ENCODE data around the gene MDFIC. TPM values are rescaled to one million over a fixed set of nuclear protein-coding genes. Genes with fewer than 3 reads are reported as not detected.

Gene MDFIC
- polyA plus RNA-seq, 1 experiment, result 35.9 TPM

DNA sequence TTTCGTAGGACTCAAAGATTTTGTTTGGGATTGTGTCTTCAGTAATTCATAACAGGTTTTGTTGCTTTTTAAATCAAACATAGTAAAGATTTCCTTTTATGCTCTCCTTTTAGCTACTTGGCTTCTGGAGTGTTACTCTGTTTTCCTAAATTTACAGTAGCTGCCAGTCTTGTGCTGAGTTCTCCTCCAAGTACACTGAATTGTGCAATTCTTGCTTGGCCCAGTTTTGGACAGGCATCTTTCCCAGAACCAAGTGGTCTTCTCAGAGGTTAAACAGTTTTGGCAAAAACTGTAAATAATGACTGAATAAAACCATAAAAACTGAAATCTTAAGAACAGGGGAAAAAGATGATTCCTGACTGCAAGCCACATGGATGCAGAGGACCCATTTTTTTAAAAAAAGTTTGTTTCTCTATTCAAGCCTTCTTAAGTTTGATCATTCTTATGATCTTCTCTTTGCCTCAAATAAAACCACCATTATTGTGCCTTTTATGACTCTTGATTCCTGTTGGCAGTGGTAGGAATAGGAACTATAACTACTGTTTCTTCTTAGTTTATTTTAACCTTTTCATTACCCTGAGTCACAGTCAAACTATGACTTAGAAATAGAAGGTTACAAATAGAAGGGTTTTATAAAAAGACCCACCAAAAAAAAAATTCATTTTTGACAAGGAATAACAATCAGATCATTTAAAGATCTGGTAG lies 88.0 kb downstream of the MDFIC start:
- Histone ChIP-seq H3K27me3 (ENCODE audit: control insufficient read depth, insufficient read depth, low read length) (no peaks in the 10 kb centered on the region), H3K27ac (ENCODE audit: low read depth, low read length) (no peak overlapping the region), H3K4me3 (ENCODE audit: low read depth, low read length) (no peak overlapping the region), H3K9me3 (ENCODE audit: control insufficient read depth, insufficient read depth, low read length) (no peaks in the 10 kb centered on the region)
- no peak for DNase-seq (ENCODE audit: low read depth, low spot score)
- POLR2A ChIA-PET, result no interaction called here
- TF ChIP-seq, protein P1, sequence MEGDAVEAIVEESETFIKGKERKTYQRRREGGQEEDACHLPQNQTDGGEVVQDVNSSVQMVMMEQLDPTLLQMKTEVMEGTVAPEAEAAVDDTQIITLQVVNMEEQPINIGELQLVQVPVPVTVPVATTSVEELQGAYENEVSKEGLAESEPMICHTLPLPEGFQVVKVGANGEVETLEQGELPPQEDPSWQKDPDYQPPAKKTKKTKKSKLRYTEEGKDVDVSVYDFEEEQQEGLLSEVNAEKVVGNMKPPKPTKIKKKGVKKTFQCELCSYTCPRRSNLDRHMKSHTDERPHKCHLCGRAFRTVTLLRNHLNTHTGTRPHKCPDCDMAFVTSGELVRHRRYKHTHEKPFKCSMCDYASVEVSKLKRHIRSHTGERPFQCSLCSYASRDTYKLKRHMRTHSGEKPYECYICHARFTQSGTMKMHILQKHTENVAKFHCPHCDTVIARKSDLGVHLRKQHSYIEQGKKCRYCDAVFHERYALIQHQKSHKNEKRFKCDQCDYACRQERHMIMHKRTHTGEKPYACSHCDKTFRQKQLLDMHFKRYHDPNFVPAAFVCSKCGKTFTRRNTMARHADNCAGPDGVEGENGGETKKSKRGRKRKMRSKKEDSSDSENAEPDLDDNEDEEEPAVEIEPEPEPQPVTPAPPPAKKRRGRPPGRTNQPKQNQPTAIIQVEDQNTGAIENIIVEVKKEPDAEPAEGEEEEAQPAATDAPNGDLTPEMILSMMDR (IDR thresholded peaks at IDR 0.05; ENCODE audit: low read depth, low read length), result no peak
- CTCF ChIA-PET, result interaction anchor here (1.6 kb wide), 1 partner anchor 928 kb away, joined by 3 read pairs; no protein-coding TSS in a partner anchor

DNA sequence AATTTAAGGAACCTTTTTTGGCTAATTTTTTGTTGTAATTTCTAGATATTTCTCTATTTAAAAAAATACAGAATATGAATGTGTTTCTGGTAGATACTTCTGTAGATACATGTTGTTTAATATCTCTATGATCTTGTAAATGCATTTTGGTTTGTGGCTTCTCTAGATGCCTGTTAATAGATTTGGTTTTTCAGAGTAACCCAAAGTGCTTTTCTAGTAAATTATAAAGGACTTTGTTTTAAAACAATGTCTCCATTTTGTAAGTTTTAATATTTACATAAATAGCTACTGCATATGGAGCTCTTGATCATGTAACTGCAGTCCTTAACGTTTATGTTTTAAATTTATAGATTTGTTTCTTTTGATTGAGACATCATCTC lies 88.5 kb downstream of the MDFIC start:
- POLR2A ChIA-PET, result no interaction called here
- Histone ChIP-seq H3K27me3 (ENCODE audit: control insufficient read depth, insufficient read depth, low read length) (no peaks in the 10 kb centered on the region), H3K9me3 (ENCODE audit: control insufficient read depth, insufficient read depth, low read length) (no peaks in the 10 kb centered on the region), H3K27ac (ENCODE audit: low read depth, low read length) (no peak overlapping the region), H3K4me3 (ENCODE audit: low read depth, low read length) (no peak overlapping the region)
- CTCF ChIA-PET, result no interaction called here
- TF ChIP-seq, protein P1 (IDR thresholded peaks at IDR 0.05; ENCODE audit: low read depth, low read length), result no peak
- no peak for DNase-seq (ENCODE audit: low read depth, low spot score)

DNA sequence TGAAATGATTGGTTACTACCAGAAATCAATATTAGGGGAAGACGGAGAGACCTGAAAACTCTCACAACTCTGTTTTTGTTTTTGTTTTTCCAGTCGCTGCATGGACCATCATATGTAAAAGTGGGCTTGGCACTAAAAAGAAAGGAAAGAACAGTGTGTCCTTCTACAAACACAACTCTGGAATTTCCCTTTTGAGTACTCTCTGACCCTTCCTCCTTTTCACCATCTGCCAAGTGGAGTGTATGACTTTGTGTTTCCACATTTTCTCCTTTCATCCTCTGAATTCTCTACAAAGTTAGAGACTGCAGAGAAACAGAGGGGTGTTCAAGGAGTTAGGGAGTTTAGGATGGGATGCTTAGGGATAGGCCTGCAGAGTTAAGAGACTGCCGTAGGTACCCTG lies 92.0 kb downstream of the MDFIC start:
- CTCF ChIA-PET, result no interaction called here
- Histone ChIP-seq H3K4me3 (ENCODE audit: low read depth, low read length) (no peak overlapping the region), H3K9me3 (ENCODE audit: control insufficient read depth, insufficient read depth, low read length) (no peaks in the 10 kb centered on the region), H3K27ac (ENCODE audit: low read depth, low read length) (no peak overlapping the region), H3K27me3 (ENCODE audit: control insufficient read depth, insufficient read depth, low read length) (no peaks in the 10 kb centered on the region)
- POLR2A ChIA-PET, result no interaction called here
- no peak for DNase-seq (ENCODE audit: low read depth, low spot score)
- TF ChIP-seq, protein P1 (IDR thresholded peaks at IDR 0.05; ENCODE audit: low read depth, low read length), result no peak

DNA sequence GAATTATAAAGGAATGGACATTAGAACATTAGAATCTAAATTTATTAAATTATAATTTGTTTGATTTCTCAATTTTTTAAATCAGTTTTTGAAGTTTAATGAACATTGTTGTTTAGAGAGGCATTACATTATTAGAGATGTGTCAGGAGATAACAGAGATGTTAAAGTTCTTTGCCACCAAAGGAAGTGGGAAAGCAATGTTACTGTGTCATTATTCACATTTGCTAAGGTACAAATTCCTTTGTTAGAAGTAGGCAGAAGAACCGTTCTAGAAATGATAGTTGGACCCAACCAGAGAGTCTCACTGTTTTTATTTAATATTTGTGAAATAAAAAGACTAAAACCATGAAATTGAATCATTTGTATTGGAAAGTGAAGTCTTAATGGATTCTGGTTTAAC lies 92.9 kb downstream of the MDFIC start:
- no peak overlapping the region for H3K4me3 ChIP-seq (ENCODE audit: low read depth, low read length)
- POLR2A ChIA-PET, result no interaction called here

DNA sequence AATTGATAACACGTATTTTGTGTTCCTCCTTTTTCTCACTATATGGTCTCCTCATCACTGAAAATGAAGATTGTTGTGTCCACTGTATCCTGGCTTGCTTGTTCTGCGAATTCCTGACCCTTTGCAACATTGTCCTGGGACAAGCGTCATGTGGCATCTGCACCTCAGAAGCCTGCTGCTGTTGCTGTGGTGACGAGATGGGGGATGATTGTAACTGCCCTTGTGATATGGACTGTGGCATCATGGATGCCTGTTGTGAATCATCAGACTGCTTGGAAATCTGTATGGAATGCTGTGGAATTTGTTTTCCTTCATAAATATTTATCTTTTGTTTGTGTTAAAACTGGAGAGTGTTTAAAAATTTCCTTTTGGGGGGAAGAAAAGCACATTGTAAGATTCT lies 93.7 kb downstream of the MDFIC start:
- ChIA-PET POLR2A (no interaction called here), CTCF (no interaction called here)
- Histone ChIP-seq H3K9me3 (ENCODE audit: control insufficient read depth, insufficient read depth, low read length) (no peaks in the 10 kb centered on the region), H3K27ac (ENCODE audit: low read depth, low read length) (no peak overlapping the region), H3K27me3 (ENCODE audit: control insufficient read depth, insufficient read depth, low read length) (no peaks in the 10 kb centered on the region), H3K4me3 (ENCODE audit: low read depth, low read length) (no peak overlapping the region)
- DNase-seq (ENCODE audit: low read depth, low spot score), result peak; percentile 78
- TF ChIP-seq, protein P1 (IDR thresholded peaks at IDR 0.05; ENCODE audit: low read depth, low read length), result no peak

More for the DNA sequence above, 92.9 kb downstream of the MDFIC start:
- Histone ChIP-seq H3K9me3 (ENCODE audit: control insufficient read depth, insufficient read depth, low read length) (no peaks in the 10 kb centered on the region), H3K27ac (ENCODE audit: low read depth, low read length) (no peak overlapping the region), H3K27me3 (ENCODE audit: control insufficient read depth, insufficient read depth, low read length) (no peaks in the 10 kb centered on the region)
- CTCF ChIA-PET, result no interaction called here
- TF ChIP-seq, protein P1 (IDR thresholded peaks at IDR 0.05; ENCODE audit: low read depth, low read length), result no peak
- no peak for DNase-seq (ENCODE audit: low read depth, low spot score)

Data from AG04450 (cell line).